ENCODE results near the gene MAP7D1. TPM values are rescaled to one million over a fixed set of nuclear protein-coding genes. Genes with fewer than 3 reads are reported as not detected.
"Not testable (repeated sequence)": the region's sequence is repeated elsewhere in the genome, so short reads cannot be mapped to it uniquely, and the experiment has no call there.

Gene MAP7D1
- total and polyA plus RNA-seq, 7 donors = 31.8 to 226 (median 104) TPM

DNA sequence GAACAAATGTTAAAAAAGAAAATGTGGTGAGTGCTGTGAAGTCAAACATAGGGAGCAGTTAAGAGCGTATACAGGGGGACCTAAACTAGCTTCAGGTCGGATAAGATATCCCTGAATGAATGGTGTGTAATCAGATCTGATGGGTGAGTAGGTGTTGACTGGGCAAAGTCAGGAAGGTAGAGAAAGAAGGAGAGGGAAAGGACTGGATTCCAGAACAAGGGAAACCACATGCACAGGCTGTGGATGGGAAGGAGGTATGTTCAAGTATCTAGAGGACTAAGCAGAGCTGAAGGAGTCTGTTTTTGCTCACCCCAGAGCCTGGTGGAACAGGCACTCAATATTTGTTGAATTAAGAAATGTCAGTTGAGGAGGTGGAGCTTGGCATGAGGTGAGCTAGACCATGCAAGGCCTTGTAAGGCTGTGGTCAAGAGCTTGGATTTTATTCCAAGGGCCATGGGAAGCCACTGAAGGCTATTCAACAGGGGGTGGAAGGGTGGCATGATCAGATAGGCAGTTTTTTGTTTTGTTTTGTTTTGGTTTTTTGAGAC is 27.4 kb downstream of the MAP7D1 start:
- Histone ChIP-seq H3K4me3 (no peak overlapping the region), H3K36me3 (peaks cover 27 to 36% (median 28%) of the 10 kb centered on the region in 4 donors), H3K27me3 (no peaks in the 10 kb centered on the region), H3K9me3 (no peaks in the 10 kb centered on the region), H3K4me1 (peaks cover 0 to 61% (median 56%) of the 10 kb centered on the region in 4 donors), H3K27ac (peak overlapping the region; percentile 73 to 100 (median 94))
- peak in 1 of 4 donors; percentile 64 for TF ChIP-seq EP300 (IDR thresholded peaks at IDR 0.05)
- no peak for TF ChIP-seq POLR2A (IDR thresholded peaks at IDR 0.05)
- peak; percentile 72 to 90 (median 87) for TF ChIP-seq POLR2AphosphoS5 (IDR thresholded peaks at IDR 0.05)
- WGBS, 2 donors = 84 to 86% methylated on average over 2 of the region's 2 CpGs
- intact Hi-C loops (cut with DNase I) = no loop called here
- peak; percentile 87 for DNase-seq

DNA sequence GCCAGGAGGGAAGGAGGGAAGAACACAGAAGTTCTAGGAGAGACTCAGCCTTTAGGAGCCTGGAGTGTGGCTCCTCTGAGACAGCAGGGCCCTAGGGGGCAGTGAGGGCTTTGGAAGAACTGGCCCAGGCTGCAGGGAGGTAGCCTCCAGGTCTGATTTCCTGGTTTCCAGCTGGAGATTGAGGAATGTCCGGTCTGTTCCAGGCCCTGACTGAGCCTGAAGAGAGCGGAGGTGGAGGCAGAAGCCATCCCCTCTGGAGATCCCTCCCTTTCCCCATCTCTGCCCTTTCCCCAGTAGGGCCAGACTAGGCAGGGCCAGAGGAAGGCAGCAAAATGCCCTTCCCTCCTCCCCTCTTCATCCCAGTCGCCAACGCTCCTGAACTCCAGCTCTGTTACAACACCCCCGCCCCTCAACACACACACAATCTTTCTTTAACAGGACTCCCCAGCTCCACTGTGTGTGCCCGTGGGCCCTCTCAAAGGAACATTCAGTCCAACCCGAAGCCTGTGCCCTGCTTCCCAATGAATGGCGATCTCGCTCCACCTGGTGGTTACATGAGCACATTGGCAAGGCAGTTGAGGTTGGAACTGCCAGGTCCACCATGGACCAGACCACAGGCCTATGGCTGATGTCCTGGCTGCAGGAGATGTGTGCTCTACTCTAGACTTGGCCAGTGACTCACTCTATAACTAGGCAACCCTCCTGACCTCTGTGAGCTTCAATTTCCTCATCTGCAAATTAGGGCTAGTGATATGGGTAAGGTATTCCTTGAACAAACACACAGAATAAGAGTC is 32.0 kb downstream of the MAP7D1 start:
- WGBS, 2 donors = 3 to 12% methylated on average over 9 of the region's 9 CpGs
- intact Hi-C loops (cut with DNase I) = loop anchor here (1.0 to 5.0 kb wide), 4 partner anchors 34 to 99 kb away; partner anchors contain the start of genes THRAP3 and TRAPPC3
- Histone ChIP-seq H3K27me3 (no peaks in the 10 kb centered on the region), H3K27ac (peak overlapping the region; percentile 87 to 100 (median 94)), H3K9me3 (no peaks in the 10 kb centered on the region), H3K4me3 (no peak overlapping the region), H3K36me3 (no peaks in the 10 kb centered on the region), H3K4me1 (peaks cover 0 to 28% (median 26%) of the 10 kb centered on the region in 4 donors)
- TF ChIP-seq, protein P1, sequence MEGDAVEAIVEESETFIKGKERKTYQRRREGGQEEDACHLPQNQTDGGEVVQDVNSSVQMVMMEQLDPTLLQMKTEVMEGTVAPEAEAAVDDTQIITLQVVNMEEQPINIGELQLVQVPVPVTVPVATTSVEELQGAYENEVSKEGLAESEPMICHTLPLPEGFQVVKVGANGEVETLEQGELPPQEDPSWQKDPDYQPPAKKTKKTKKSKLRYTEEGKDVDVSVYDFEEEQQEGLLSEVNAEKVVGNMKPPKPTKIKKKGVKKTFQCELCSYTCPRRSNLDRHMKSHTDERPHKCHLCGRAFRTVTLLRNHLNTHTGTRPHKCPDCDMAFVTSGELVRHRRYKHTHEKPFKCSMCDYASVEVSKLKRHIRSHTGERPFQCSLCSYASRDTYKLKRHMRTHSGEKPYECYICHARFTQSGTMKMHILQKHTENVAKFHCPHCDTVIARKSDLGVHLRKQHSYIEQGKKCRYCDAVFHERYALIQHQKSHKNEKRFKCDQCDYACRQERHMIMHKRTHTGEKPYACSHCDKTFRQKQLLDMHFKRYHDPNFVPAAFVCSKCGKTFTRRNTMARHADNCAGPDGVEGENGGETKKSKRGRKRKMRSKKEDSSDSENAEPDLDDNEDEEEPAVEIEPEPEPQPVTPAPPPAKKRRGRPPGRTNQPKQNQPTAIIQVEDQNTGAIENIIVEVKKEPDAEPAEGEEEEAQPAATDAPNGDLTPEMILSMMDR (IDR thresholded peaks at IDR 0.05) = peak; percentile 79 to 98 (median 95)
- TF ChIP-seq EP300 (IDR thresholded peaks at IDR 0.05) (no peak), POLR2AphosphoS5 (IDR thresholded peaks at IDR 0.05) (peak in 3 of 4 donors; percentile 52 to 76 (median 61))
- peak; percentile 96 for DNase-seq

DNA sequence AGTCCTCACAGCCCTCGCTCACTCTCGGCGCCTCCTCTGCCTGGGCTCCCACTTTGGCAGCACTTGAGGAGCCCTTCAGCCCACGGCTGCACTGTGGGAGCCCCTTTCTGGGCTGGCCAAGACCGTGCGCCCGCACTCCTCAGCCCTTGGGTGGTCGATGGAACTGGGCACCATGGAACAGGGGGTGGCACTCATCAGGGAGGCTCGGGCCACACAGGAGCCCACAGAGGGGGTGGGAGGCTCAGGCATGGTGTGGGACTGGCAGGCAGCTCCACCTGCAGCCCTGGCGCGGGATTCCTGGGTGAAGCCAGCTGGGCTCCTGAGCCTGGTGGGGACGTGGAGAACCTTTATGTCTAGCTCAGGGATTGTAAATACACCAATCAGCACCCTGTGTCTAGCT is 40.8 kb downstream of the MAP7D1 start:
- H3K4me1 ChIP-seq; H3K9me3 ChIP-seq; H3K27ac ChIP-seq; intact Hi-C loops (cut with DNase I); H3K4me3 ChIP-seq; H3K36me3 ChIP-seq; DNase-seq; H3K27me3 ChIP-seq: not testable (repeated sequence)
- 88 to 92% methylated on average over 12 of the region's 12 CpGs for WGBS, 2 donors

- peaks cover 0 to 15% (median 13%) of the 10 kb centered on the region in 4 donors for H3K4me1 ChIP-seq
- H3K27me3 ChIP-seq = no peaks in the 10 kb centered on the region
- DNase-seq = no peak
- no peaks in the 10 kb centered on the region for H3K9me3 ChIP-seq
- WGBS, 2 donors = 77 to 89% methylated on average over 5 of the region's 5 CpGs
- TF ChIP-seq, protein P1 (IDR thresholded peaks at IDR 0.05) = no peak
- TF ChIP-seq POLR2AphosphoS5 (IDR thresholded peaks at IDR 0.05) (no peak), EP300 (IDR thresholded peaks at IDR 0.05) (no peak), POLR2A (IDR thresholded peaks at IDR 0.05) (no peak)
- intact Hi-C loops (cut with DNase I) = no loop called here
- no peak overlapping the region for H3K27ac ChIP-seq
- H3K36me3 ChIP-seq = no peaks in the 10 kb centered on the region
- H3K4me3 ChIP-seq = no peak overlapping the region
These were observed 42.7 kb downstream of the MAP7D1 start for GRCh38 chr1:36198641-36199040.

DNA sequence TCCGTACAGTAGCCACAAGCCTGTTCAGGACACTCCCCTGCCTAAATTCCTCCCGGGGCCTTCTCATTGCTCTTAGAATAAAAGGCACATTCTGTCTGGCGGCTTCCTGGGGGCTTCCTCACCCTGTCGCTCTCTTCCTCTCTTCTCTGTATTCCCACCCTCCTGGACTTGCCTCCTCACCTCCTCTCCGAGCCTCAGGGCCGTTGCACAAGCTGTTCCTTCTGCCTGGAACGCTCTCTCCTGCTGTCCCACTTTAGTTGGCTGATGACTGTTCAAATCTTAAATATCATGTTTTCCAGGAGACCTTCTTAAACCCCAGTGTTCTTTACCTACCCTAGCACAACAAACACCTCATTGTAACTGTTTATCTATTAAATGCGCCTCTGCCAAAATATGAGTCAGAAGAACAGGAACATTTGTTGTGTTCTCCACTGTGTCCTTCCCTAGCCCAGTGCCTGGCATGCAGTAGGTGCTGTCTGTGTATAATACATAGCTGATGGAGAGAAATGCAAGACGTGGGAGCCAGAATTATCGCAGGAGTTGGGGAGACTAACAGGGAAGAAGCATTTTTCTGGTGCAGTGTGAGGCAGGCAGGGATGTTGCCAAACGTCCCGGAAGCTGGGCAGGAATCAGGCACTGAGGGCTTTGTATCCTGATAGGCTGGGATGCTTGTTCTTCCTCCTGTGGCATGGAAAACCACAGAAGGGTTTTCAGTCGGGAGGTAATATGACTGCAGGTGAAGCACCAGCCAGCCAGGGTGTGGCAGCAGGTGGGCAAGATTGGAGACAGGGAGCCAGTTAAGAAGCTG is 44.2 kb downstream of the MAP7D1 start:
- peaks cover 0 to 30% (median 24%) of the 10 kb centered on the region in 4 donors for H3K4me1 ChIP-seq
- H3K36me3 ChIP-seq = no peaks in the 10 kb centered on the region
- H3K9me3 ChIP-seq = no peaks in the 10 kb centered on the region
- 46 to 67% methylated on average over 13 of the region's 13 CpGs for WGBS, 2 donors
- H3K27ac ChIP-seq = peak overlapping the region; percentile 49 to 77 (median 68)
- H3K4me3 ChIP-seq = no peak overlapping the region
- intact Hi-C loops (cut with DNase I) = no loop called here
- no peak for DNase-seq
- no peak for TF ChIP-seq POLR2AphosphoS5 (IDR thresholded peaks at IDR 0.05)
- peak in 1 of 4 donors; percentile 10 for TF ChIP-seq EP300 (IDR thresholded peaks at IDR 0.05)
- H3K27me3 ChIP-seq = no peaks in the 10 kb centered on the region
